Measurements from ENCODE around the gene SH3RF3. TPM values are rescaled to one million over a fixed set of nuclear protein-coding genes. Genes with fewer than 3 reads are reported as not detected.

The SH3RF3 gene
- total RNA-seq, 1 experiment from 2014 or later: 4.9 TPM

GRCh38 chr2:109148991-109149645 is 20.1 kb downstream of the SH3RF3 start:
- Histone ChIP-seq H3K27me3 (ENCODE audit: control insufficient read depth, insufficient read depth, low read length) (no peaks in the 10 kb centered on the region; the same call in 1 of the 2 replicates), H3K36me3 (ENCODE audit: control insufficient read depth, insufficient read depth, low read length) (no peaks in the 10 kb centered on the region), H3K4me3 (ENCODE audit: low read depth in 2 of 2, low read length in 2 of 2) (no peak overlapping the region), H3K27ac (ENCODE audit: low read length) (no peak overlapping the region), H3K9me3 (ENCODE audit: control insufficient read depth, insufficient read depth, low read depth, low read length) (no peaks in the 10 kb centered on the region), H3K4me1 (ENCODE audit: control insufficient read depth, insufficient read depth, low read length) (no peaks in the 10 kb centered on the region)
- BruUV-seq (replicated peaks): no TSS peak
- intact Hi-C loops (cut with micrococcal nuclease; ENCODE audit: unreplicated experiment): no loop called here
- DNase-seq (ENCODE audit: low read depth, low spot score) (no peak), ATAC-seq (no peak)
- CTCF ChIA-PET: no interaction called here
- TF ChIP-seq POLR2AphosphoS5 (IDR thresholded peaks at IDR 0.05; ENCODE audit: low read depth, low read length) (no peak), SIN3A (IDR thresholded peaks at IDR 0.05; ENCODE audit: borderline replicate concordance, insufficient read depth, low read depth, low read length) (no peak)
- POLR2A ChIA-PET: no interaction called here
- in situ Hi-C loops (cut with HindIII; ENCODE audit: low pct_unique_long_range_greater_than_20kb, low sequenced_read_pairs): no loop called here

DNA sequence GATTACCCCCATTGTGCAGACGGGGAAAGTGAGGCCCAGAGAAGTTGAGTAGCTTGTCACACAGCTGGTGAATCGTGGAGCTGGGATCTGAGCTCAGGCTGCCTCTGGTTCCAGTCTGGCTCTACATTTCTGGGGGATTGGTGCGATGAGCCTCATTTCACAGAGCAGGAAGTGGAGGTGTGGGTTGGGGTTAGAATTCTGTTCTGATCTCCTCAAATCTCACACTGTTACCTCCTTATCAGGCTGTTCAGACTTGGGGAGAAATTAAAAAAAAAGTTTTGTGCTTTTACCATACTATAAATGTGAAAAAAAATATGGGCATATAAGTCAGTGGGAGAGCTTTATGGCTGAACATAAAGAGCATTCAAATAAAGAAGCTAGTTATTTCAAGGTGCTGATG is 21.6 kb downstream of the SH3RF3 start:
- ChIA-PET CTCF (no interaction called here), POLR2A (no interaction called here)
- intact Hi-C loops (cut with micrococcal nuclease; ENCODE audit: unreplicated experiment) (no loop called here), in situ Hi-C loops (cut with HindIII; ENCODE audit: low pct_unique_long_range_greater_than_20kb, low sequenced_read_pairs) (no loop called here)
- Histone ChIP-seq H3K4me1 (ENCODE audit: control insufficient read depth, insufficient read depth, low read length) (no peaks in the 10 kb centered on the region), H3K9me3 (ENCODE audit: control insufficient read depth, insufficient read depth, low read depth, low read length) (no peaks in the 10 kb centered on the region), H3K4me3 (ENCODE audit: low read depth in 2 of 2, low read length in 2 of 2) (no peak overlapping the region), H3K27me3 (ENCODE audit: control insufficient read depth, insufficient read depth, low read length) (no peaks in the 10 kb centered on the region; the same call in 1 of the 2 replicates), H3K36me3 (ENCODE audit: control insufficient read depth, insufficient read depth, low read length) (no peaks in the 10 kb centered on the region), H3K27ac (ENCODE audit: low read length) (no peak overlapping the region)
- TF ChIP-seq SIN3A (IDR thresholded peaks at IDR 0.05; ENCODE audit: borderline replicate concordance, insufficient read depth, low read depth, low read length) (no peak), TCF7L2 (IDR thresholded peaks at IDR 0.05; ENCODE audit: low read depth, low read length) (no peak), CTCF (IDR thresholded peaks at IDR 0.05) (no peak), POLR2AphosphoS5 (IDR thresholded peaks at IDR 0.05; ENCODE audit: low read depth, low read length) (no peak), REST (IDR thresholded peaks at IDR 0.05; ENCODE audit: insufficient read depth in 1 of 2, low read depth in 2 of 2, low read length in 1 of 2) (no peak)
- ATAC-seq (no peak), DNase-seq (ENCODE audit: low read depth, low spot score) (no peak)
- BruUV-seq (replicated peaks): no TSS peak

DNA sequence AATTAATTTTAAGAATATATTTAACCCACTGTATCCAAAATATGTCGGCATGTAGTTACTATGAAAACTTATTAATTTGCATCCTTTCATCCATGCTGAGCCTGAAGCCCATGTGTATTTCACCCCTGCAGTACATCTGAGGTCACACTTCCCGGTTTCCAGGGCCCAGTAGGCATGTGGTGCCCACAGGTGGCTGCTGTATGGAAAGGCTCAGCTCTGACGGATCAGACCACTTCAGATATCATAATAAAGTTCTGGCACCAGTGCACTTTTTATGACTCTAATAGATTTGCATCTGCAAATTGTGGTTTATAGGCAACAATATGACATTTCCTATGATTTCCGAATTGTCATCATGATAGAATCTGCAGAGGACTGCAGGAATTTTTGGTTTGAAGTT is 22.5 kb downstream of the SH3RF3 start:
- in situ Hi-C loops (cut with HindIII; ENCODE audit: low pct_unique_long_range_greater_than_20kb, low sequenced_read_pairs): no loop called here
- POLR2A ChIA-PET: no interaction called here
- Histone ChIP-seq H3K27me3 (ENCODE audit: control insufficient read depth, insufficient read depth, low read length) (no peaks in the 10 kb centered on the region; the same call in 1 of the 2 replicates), H3K4me3 (ENCODE audit: low read depth in 2 of 2, low read length in 2 of 2) (no peak overlapping the region), H3K36me3 (ENCODE audit: control insufficient read depth, insufficient read depth, low read length) (no peaks in the 10 kb centered on the region), H3K4me1 (ENCODE audit: control insufficient read depth, insufficient read depth, low read length) (no peaks in the 10 kb centered on the region), H3K27ac (ENCODE audit: low read length) (no peak overlapping the region), H3K9me3 (ENCODE audit: control insufficient read depth, insufficient read depth, low read depth, low read length) (no peaks in the 10 kb centered on the region)
- TF ChIP-seq SIN3A (IDR thresholded peaks at IDR 0.05; ENCODE audit: borderline replicate concordance, insufficient read depth, low read depth, low read length) (no peak), REST (IDR thresholded peaks at IDR 0.05; ENCODE audit: insufficient read depth in 1 of 2, low read depth in 2 of 2, low read length in 1 of 2) (no peak), POLR2AphosphoS5 (IDR thresholded peaks at IDR 0.05; ENCODE audit: low read depth, low read length) (no peak), CTCF (IDR thresholded peaks at IDR 0.05) (no peak)
- ATAC-seq (no peak), DNase-seq (ENCODE audit: low read depth, low spot score) (no peak)
- intact Hi-C loops (cut with micrococcal nuclease; ENCODE audit: unreplicated experiment): no loop called here
- CTCF ChIA-PET: no interaction called here
- BruUV-seq (replicated peaks): no TSS peak

Data from Panc1 (cell line).